Right ventricle myocardium superior (tissue), 1 donor: Measurements from ENCODE around the gene CACNA2D4. TPM values are rescaled to one million over a fixed set of nuclear protein-coding genes. Genes with fewer than 3 reads are reported as not detected.

Experiments
- ATAC-seq: fragments of 200-7000 bp; cut with Tn5 transposase; one replicate; pipeline ENCODE4 v1.9.1; 2020; ENCODE audit warnings: mild to moderate bottlenecking; ENCODE audit not compliant: poor library complexity
- DNase-seq: peaks from one replicate; pipeline ENCODE4 v3.0.0-alpha.2; 2020
- intact Hi-C: fragments of 100-400 bp; cut with DNase I; formaldehyde crosslinking; loops from one replicate; pipeline ENCODE4 v1.11.2; 2022
- total RNA-seq: library from RNA; stranded (reverse); fragmentation: NEBNext Ultra II Directional; extraction: Animal tissue kit (Norgen Biotek cat#: 25700); gene quantifications from one replicate; pipeline ENCODE4 v1.2.1, GENCODE V29; 2021
- donor health status: DM: no; HTN: yes; CAD: no; lungs with severe emphysema.

CACNA2D4 gene
- total RNA-seq, 1 donor from 2014 or later: 1.0 TPM

GRCh38 chr12:1879633-1880032, 38.8 kb downstream of the CACNA2D4 start:
- ATAC-seq (no peak), DNase-seq (no peak)
- intact Hi-C loops: no loop called here

- no peak for DNase-seq
- intact Hi-C loops: no loop called here
- no peak for ATAC-seq
These were observed 39.8 kb downstream of the CACNA2D4 start for GRCh38 chr12:1878695-1879094.

GRCh38 chr12:1878214-1878613, 40.2 kb downstream of the CACNA2D4 start:
- no peak for ATAC-seq
- no peak for DNase-seq
- intact Hi-C loops: no loop called here

GRCh38 chr12:1877169-1877878, 41.1 kb downstream of the CACNA2D4 start:
- ATAC-seq: no peak
- DNase-seq: no peak
- intact Hi-C loops: no loop called here

- ATAC-seq: no peak
- DNase-seq: no peak
- intact Hi-C loops: no loop called here
These were observed 42.4 kb downstream of the CACNA2D4 start for GRCh38 chr12:1876086-1876485.

GRCh38 chr12:1875608-1876007, 42.8 kb downstream of the CACNA2D4 start:
- no peak for ATAC-seq
- intact Hi-C loops: no loop called here
- DNase-seq: no peak

GRCh38 chr12:1873531-1874510, 44.6 kb downstream of the CACNA2D4 start:
- intact Hi-C loops: no loop called here
- DNase-seq: no peak
- no peak for ATAC-seq

GRCh38 chr12:1872448-1872847, 46.0 kb downstream of the CACNA2D4 start:
- intact Hi-C loops: no loop called here
- no peak for ATAC-seq
- DNase-seq: no peak

GRCh38 chr12:1872001-1872400, 46.5 kb downstream of the CACNA2D4 start:
- intact Hi-C loops: no loop called here
- ATAC-seq (no peak), DNase-seq (no peak)

GRCh38 chr12:1870998-1871917, 47.2 kb downstream of the CACNA2D4 start:
- ATAC-seq (no peak), DNase-seq (no peak)
- intact Hi-C loops: no loop called here

- ATAC-seq: no peak
- intact Hi-C loops: no loop called here
These were observed 48.4 kb downstream of the CACNA2D4 start for GRCh38 chr12:1870086-1870485.

GRCh38 chr12:1869145-1869544, 49.3 kb downstream of the CACNA2D4 start:
- intact Hi-C loops: no loop called here
- ATAC-seq: no peak
- no peak for DNase-seq

More at GRCh38 chr12:1870086-1870485, 48.4 kb downstream of the CACNA2D4 start:
- DNase-seq: no peak

- intact Hi-C loops: no loop called here
- ATAC-seq (no peak), DNase-seq (no peak)
These were observed 53.1 kb downstream of the CACNA2D4 start for GRCh38 chr12:1865284-1865866.

- intact Hi-C loops: no loop called here
- no peak for ATAC-seq
- DNase-seq: no peak
These were observed 53.6 kb downstream of the CACNA2D4 start for GRCh38 chr12:1864867-1865266.

GRCh38 chr12:1864456-1864855, 54.0 kb downstream of the CACNA2D4 start:
- ATAC-seq (no peak), DNase-seq (no peak)
- intact Hi-C loops: no loop called here

- intact Hi-C loops: no loop called here
These were observed 54.6 kb downstream of the CACNA2D4 start for GRCh38 chr12:1863823-1864222.

GRCh38 chr12:1862973-1863372, 55.5 kb downstream of the CACNA2D4 start:
- ATAC-seq: no peak
- no peak for DNase-seq
- intact Hi-C loops: no loop called here

More at GRCh38 chr12:1863823-1864222, 54.6 kb downstream of the CACNA2D4 start:
- no peak for DNase-seq
- no peak for ATAC-seq

GRCh38 chr12:1859643-1860042, 58.8 kb downstream of the CACNA2D4 start:
- ATAC-seq (no peak), DNase-seq (no peak)
- intact Hi-C loops: no loop called here
